Colon (tissue), 2 donors: ENCODE measurements around the gene SYPL1.
"Not testable (repeated sequence)": the region's sequence is repeated elsewhere in the genome, so short reads cannot be mapped to it uniquely, and the experiment has no call there.

ENCODE experiments used
- FAIRE-seq: peaks from 2 replicates; lab custom pipeline; 2012; peaks lifted over from hg19 to GRCh38; lab: Jason Lieb, UNC
- donor health status: control.
- donor health status: control.

SYPL1 gene

GRCh38 chr7:106112118-106112971, at the start of gene SYPL1:
Gene SYPL1 (minus strand): TSS chr7:106112312. CDS start chr7:106112208, 104 bp downstream.
- no peak for FAIRE-seq

DNA sequence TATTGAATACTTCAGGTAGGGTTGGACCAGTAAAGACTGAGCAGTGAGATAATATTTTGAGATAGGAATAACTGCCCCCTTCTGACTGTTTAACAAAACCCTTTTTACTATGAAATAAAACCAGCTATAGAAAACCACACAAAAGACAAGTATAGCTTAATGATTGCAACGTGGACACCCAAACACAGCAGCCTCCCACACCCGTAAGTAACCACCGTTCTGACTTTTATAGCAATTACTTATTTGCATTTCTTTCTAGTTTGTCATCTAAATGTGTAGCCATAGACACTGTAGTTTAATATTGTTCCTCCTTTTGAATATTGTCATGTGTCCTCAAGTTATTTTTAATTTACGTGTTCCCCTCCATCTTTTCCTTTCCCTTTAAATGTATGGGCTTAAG, 42.9 kb upstream of the SYPL1 start:
- FAIRE-seq = no peak

GRCh38 chr7:106153891-106154449, 41.9 kb upstream of the SYPL1 start:
- no peak for FAIRE-seq

- no peak for FAIRE-seq
These were observed 40.2 kb upstream of the SYPL1 start for GRCh38 chr7:106152313-106152665.

DNA sequence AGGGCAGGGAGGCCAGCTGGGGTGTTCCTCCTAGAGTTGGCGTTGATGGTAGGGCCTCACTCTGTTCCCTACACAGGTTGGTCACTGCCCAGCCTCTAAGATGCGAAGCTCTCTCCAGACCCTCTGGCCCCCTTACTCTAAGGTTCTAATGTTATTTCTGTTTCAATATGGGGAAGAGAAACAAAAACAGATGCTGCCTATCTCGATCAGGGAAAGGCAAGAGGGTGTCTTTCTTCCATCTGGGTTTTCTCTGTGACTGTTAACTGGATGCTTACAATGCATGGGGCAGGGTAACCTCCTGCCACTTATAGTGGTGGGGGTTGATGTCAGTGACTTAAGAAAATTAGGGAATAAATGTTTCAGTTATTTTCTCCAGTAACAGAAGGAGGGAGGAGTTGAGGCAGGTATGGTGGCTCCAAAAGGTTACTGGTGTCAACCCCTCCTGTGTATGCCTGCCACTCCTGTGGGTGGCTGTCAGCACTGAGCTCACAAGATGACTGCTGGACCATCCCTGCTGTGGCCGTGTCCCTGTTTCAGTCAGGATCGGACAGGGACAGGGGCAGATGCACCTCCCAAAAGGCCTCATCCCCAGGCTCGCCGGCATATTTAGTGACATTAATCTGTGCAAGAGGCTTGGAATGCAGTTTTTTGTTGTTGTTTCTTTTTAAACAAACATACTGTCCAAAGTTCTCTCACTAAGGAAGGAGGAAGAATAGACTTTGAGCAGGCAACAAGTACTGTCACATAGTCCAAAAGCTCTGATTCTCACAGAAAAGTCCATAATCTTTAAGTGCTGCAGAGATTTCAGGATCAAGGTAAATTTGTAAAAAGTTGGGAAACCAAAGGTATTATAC, 39.6 kb upstream of the SYPL1 start:
- FAIRE-seq = no peak

GRCh38 chr7:106143711-106144337, 31.7 kb upstream of the SYPL1 start:
- no peak for FAIRE-seq

- no peak for FAIRE-seq
These were observed 30.0 kb upstream of the SYPL1 start for GRCh38 chr7:106142136-106142535.

DNA sequence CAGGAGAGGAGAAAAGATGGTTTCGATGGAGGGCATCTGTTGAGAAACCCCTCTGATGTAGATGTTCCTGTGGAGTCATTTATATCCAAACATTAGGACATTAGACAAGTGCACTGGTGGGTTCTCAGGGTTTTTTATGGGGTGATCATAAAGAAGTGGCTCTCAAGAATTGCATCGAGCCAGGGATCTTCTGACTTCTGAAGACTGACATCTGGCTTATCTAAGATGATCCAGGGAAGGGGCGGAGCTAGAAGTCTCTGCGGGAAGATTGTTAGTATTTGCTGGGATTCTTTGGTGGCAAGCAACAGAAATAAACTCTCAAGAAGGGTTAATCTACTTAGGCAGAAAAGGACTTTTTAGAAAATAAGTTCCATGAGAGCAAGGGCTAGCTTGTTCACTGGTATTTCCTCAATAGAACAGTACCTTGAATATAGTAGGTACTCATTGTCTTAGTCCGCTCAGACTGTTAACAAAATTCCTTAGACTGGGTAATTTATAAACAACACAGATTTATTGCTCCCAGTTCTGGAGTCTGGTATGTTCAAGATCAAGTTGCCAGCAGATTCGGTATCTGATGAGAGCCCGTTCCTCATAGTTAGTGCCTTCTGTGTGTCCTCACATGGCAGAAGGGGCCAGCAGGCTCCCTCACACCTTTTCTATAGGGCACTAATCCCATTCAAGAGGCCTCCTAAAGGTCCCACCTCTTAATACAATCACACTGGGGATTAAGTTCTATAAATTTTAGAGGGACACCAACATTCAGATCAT, 28.5 kb upstream of the SYPL1 start:
- no peak for FAIRE-seq

GRCh38 chr7:106139265-106140251, 27.4 kb upstream of the SYPL1 start:
- no peak for FAIRE-seq

DNA sequence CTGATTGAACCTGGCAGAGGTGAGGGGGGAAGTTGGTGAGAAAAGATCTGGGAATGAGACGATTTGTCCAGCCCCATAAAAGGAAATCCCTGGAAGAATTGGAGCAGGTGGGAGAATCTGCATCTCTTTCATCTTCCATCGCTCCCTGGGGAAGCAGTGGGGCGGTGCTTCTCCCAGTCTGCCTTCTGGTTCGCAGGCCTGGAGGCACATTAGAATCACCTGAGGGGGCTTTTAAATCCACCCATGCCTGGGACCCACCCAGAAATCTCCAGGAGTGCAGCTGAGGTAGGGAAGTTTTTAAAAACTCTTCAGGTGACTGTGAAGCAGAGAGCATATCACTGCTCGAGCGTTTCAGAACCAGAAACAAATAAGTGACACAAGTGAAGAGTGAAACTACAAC, 26.7 kb upstream of the SYPL1 start:
- FAIRE-seq = no peak

GRCh38 chr7:106138181-106138580, 26.1 kb upstream of the SYPL1 start:
- FAIRE-seq = not testable (repeated sequence)

- no peak for FAIRE-seq
These were observed 22.1 kb upstream of the SYPL1 start for GRCh38 chr7:106134241-106134640.

GRCh38 chr7:106129291-106129690, 17.2 kb upstream of the SYPL1 start:
- FAIRE-seq = no peak

DNA sequence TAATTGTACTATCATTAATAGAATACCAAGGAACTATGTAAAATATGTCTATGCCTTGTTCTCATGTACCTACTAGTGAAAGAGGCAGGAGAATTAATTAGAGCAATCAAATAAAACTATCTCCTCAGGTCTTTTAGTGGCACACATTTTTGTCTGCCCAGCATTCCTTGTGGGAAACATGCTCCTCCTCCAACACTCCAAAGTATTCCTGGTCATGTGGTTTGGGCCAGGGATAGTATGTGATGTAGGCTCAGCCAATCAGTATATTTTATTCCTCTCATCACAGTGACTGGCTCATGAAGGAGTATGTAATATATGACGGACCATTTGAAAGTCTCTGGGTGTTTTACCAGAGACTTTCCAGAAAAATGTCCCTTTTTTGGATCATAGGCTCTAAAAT, 16.7 kb upstream of the SYPL1 start:
- FAIRE-seq = no peak

DNA sequence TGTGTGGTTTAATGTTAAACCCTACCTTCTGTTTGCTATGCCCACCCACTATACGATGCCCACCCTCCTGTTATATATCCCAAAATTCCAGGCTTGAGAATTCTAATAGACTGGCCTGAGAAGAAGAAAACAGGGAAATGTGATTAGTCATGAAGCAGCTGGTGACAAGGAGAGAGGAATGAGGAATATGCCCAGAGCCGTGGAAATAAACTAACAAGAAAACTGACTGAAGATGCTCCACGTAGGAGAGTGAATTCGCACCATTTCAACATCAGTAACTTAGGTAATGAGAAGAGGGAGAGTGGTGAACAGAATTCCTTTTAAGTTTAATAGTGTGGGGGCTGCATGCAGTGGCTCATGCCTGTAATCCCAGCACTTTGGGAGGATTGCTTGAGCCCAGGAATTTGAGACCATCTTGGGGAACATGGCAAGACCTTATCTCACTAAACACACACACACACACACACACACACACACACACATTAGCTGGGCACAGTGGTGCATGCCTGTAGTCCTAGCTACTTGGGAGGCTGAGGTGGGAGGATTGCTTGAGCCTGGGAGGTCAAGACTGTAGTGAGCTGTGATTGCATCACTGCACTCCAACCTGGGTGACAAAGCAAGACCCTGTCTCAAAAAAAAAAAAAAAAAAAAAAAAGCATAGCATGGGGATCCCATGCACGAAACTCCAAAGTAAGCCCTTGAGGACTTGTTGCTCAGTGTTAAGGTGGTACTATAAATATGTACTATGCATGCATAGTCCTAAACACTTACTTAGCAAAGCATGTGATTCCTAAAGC, 16.1 kb upstream of the SYPL1 start:
- no peak for FAIRE-seq

DNA sequence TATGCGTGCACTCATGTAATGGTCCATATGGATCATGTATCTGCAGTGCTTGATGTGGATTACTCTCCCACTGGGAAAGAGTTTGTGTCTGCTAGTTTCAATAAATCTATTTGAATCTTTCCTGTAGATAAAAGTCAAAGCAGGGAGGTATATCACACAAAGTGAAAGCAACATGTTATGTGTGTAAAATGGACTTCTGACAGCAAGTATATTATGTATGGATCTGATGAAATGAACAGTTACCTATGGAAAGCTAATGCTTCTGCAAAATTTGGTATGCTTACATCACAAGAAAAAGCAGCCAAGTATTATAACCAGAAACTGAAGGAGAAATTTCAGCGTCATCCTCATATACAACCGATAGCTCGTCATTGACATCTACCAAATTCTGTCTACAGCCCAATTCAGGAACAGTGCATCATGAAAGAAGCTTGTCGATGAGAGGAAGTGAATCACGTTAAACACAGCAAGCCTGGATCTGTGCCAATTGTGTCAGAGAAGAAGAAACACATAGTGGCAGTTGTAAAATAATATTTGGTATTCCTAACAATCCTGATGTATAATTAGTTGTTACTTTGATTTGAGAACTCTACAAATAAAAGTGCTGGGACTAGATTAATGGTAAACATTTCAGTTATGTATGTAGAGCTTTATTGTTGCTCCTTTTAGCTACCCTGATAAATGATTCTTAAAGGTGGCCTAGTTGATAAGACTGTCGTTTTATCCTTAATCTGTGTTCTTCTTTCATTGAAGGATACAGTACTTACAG, 14.2 kb upstream of the SYPL1 start:
- no peak for FAIRE-seq

GRCh38 chr7:106125417-106125816, 13.3 kb upstream of the SYPL1 start:
- FAIRE-seq = no peak

- FAIRE-seq = no peak
These were observed 12.1 kb upstream of the SYPL1 start for GRCh38 chr7:106124186-106124585.

DNA sequence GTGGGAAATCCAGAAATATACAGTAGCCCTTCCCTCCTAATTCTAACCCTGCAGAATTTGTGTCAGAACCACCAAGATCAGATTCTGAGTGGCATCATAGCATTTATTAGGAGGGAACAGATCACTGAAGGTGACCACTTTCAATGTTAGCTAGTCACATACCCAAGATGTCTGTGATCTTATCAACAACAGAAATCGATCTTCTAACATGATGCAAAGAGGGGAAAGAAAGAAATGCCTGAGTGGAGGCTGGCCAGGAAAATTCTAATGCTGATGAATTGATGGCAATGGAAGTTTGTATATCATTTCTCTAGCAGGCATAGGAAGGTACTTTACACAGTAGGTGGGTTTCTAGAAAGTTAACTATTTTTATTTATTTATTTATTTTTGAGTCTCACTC, 10.6 kb upstream of the SYPL1 start:
- FAIRE-seq = no peak
